ENCODE results near the gene CCDC146. TPM values are rescaled to one million over a fixed set of nuclear protein-coding genes. Genes with fewer than 3 reads are reported as not detected.

CCDC146 gene
- total and polyA plus RNA-seq, 2 of the 8 experiments (the other 6 are each of a cell fraction or from before 2014, with no cell fraction given): 0.88 to 2.4 TPM

DNA sequence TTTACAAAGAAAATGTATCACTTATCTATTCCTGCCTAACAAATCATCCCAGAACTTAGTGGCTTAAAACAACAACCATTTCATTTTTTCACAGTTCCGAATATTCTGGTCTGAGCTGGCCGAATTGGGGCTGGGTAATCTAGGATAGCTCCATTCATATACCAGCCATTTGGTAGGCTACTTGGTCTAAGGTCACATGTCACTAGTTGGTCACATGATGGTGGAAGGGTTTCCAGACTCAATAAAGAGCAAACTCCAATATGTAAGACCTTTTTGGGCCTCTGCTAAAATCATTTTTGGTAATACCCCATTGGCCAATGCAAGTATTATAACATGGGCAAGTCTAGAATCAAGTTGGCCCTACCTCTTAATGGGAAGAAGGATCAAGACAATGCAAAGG, 132.5 kb downstream of the CCDC146 start:
- no peaks in the 10 kb centered on the region for H3K27me3 ChIP-seq (replicated peaks in 1 of 4; ENCODE audit: control insufficient read depth in 3 of 4, extremely low read depth in 1 of 4, insufficient read depth in 3 of 4, low read length in 3 of 4)
- no peak overlapping the region for H3K23ac ChIP-seq (ENCODE audit: insufficient read length)
- no peak overlapping the region for H2AFZ ChIP-seq (ENCODE audit: low read length)
- H3K18ac ChIP-seq (ENCODE audit: extremely low read depth, low read length): no peak overlapping the region
- TF ChIP-seq SP2 (IDR thresholded peaks at IDR 0.05; ENCODE audit: low read length) (no peak), POLR2A (IDR thresholded peaks at IDR 0.05; ENCODE audit: control extremely low read depth in 1 of 2, low read depth in 2 of 2, low read length in 2 of 2) (no peak), USF2 (IDR thresholded peaks at IDR 0.05; ENCODE audit: low read length) (0 out of 2 replicates have a peak, but pooled peaks have one; percentile 22), NRF1 (IDR thresholded peaks at IDR 0.05; ENCODE audit: low read depth, low read length) (no peak), PHF8 (conservative IDR thresholded peaks at IDR 0.05; ENCODE audit: low read depth, low read length) (no peak), RXRA (IDR thresholded peaks at IDR 0.05; ENCODE audit: insufficient read depth, low read depth, low read length) (no peak), SUZ12 (IDR thresholded peaks at IDR 0.05; ENCODE audit: low read length) (no peak), CEBPB (IDR thresholded peaks at IDR 0.05; ENCODE audit: low read depth, low read length) (no peak)
- H2BK120ac ChIP-seq (replicated peaks; ENCODE audit: low read depth, low read length): no peak overlapping the region
- H2AK5ac ChIP-seq (ENCODE audit: low read depth, low read length): no peak overlapping the region
- H3K9ac ChIP-seq (replicated peaks in 1 of 4; ENCODE audit: extremely low read depth in 1 of 4, low read depth in 3 of 4, low read length in 3 of 4): no peak overlapping the region
- ChIA-PET POLR2A (ENCODE audit: partially characterized antibody) (no interaction called here), CTCF (ENCODE audit: partially characterized antibody) (interaction anchor here (0.6 to 1.2 kb wide), 3 partner anchors 8 to 52 kb away, joined by 3 to 6 read pairs (median 5); no protein-coding TSS in a partner anchor)
- no peak overlapping the region for H4K8ac ChIP-seq (ENCODE audit: extremely low read depth, insufficient read depth, low read length)
- FAIRE-seq (no peak), DNase-seq (ENCODE audit: low read depth in 1 of 2, low spot score in 2 of 2) (no peak)
- no peak overlapping the region for H2BK5ac ChIP-seq (ENCODE audit: low read depth, low read length)
- H3K23me2 ChIP-seq (ENCODE audit: low read depth, low read length): no peaks in the 10 kb centered on the region; the same call in 1 of the 2 replicates
- H3K56ac ChIP-seq (replicated peaks; ENCODE audit: insufficient read length, low read depth, low read length): no peak overlapping the region
- no peak overlapping the region for H3K4me2 ChIP-seq (ENCODE audit: insufficient read depth in 1 of 2, low read depth in 2 of 2, low read length in 2 of 2)
- no peaks in the 10 kb centered on the region for H3K79me2 ChIP-seq (ENCODE audit: control insufficient read depth in 1 of 2, insufficient read depth in 2 of 2, low read length in 2 of 2)
- no peak overlapping the region for H3K14ac ChIP-seq (ENCODE audit: insufficient read length)
- H3K4ac ChIP-seq (replicated peaks; ENCODE audit: insufficient read length, low read depth, low read length): no peak overlapping the region
- no peak overlapping the region for H3K4me3 ChIP-seq (ENCODE audit: extremely low read depth in 1 of 4, insufficient read depth in 2 of 4, low read depth in 3 of 4, low read length in 4 of 4)
- no peak overlapping the region for H4K5ac ChIP-seq (ENCODE audit: insufficient read length, low read depth, low read length)
- H3K79me1 ChIP-seq (ENCODE audit: low read depth, low read length): no peaks in the 10 kb centered on the region
- H3K4me1 ChIP-seq (replicated peaks in 1 of 4; ENCODE audit: control insufficient read depth in 3 of 4, insufficient read depth in 4 of 4, low read length in 3 of 4): no peaks in the 10 kb centered on the region
- H2BK20ac ChIP-seq (ENCODE audit: low read length): no peak overlapping the region
- WGBS, 2 experiments (ENCODE audit: extremely low coverage in 1 of 2, insufficient coverage in 1 of 2, insufficient read length in 1 of 2, insufficient replicate concordance in 2 of 2, low coverage in 1 of 2, low lambda C conversion rate in 2 of 2, missing lambda C conversion rate in 1 of 2): 93% methylated on average over 2 of the region's 2 CpGs; no CpG with 5 or more reads in 1 of the 2 experiments
- H3K27ac ChIP-seq (ENCODE audit: low read depth, low read length): no peak overlapping the region
- H3K36me3 ChIP-seq (ENCODE audit: control insufficient read depth in 2 of 4, insufficient read depth in 4 of 4, low read length in 3 of 4): no peaks in the 10 kb centered on the region
- H4K20me1 ChIP-seq (replicated peaks in 1 of 2; ENCODE audit: control insufficient read depth in 1 of 2, insufficient read depth in 2 of 2, low read length in 2 of 2): no peaks in the 10 kb centered on the region
- H3K9me3 ChIP-seq (ENCODE audit: insufficient read depth in 2 of 2, low read depth in 1 of 2, low read length in 1 of 2): no peaks in the 10 kb centered on the region
- H2BK12ac ChIP-seq (ENCODE audit: low read depth, low read length): no peak overlapping the region
- no peak overlapping the region for H2BK15ac ChIP-seq (ENCODE audit: low read length)
- no peak overlapping the region for H4K91ac ChIP-seq (replicated peaks; ENCODE audit: insufficient read length, low read length)

Measured in H1 (cell line).